ENCODE results near the gene WLS.
"Not testable (repeated sequence)": the region's sequence is repeated elsewhere in the genome, so short reads cannot be mapped to it uniquely, and the experiment has no call there.

GRCh38 chr1:68160935-68161334 is 71.4 kb downstream of the WLS start:
- not testable (repeated sequence) for TF ChIP-seq POLR2A, CTCF (IDR thresholded peaks at IDR 0.05)

Data from lower leg skin (tissue), 3 donors.